T-helper 2 cell treated with Interferon-gamma antibody and Interleukin-4, amounts not matched to agents 5 μg/mL and 100 μg/mL, for 36 hours (primary cell): ENCODE data around the gene THSD4.
A peak's percentile ranks its signal among the peaks of the same experiment; 100 is the strongest.
"Not testable (repeated sequence)": the region's sequence is repeated elsewhere in the genome, so short reads cannot be mapped to it uniquely, and the experiment has no call there.

Source experiments
- DNase-seq: peaks from one replicate; pipeline ENCODE4 v3.0.0; 2021; ENCODE audit warnings: low spot score
- H3K27ac Mint-ChIP-seq: one replicate; pipeline ENCODE4 v1.8.0; 2021; ENCODE audit warnings: mild to moderate bottlenecking, mixed read lengths
- H3K27me3 Mint-ChIP-seq: one replicate; pipeline ENCODE4 v1.8.0; 2021; ENCODE audit warnings: low read depth, mixed read lengths
- H3K36me3 Mint-ChIP-seq: one replicate; pipeline ENCODE4 v1.8.0; 2021; ENCODE audit warnings: low read depth, mixed read lengths
- H3K4me1 Mint-ChIP-seq: one replicate; pipeline ENCODE4 v1.8.0; 2021; ENCODE audit warnings: low read depth, mixed read lengths
- H3K4me3 Mint-ChIP-seq: one replicate; pipeline ENCODE4 v1.8.0; 2022; ENCODE audit warnings: mild to moderate bottlenecking, moderate library complexity, mixed read lengths
- H3K9me3 Mint-ChIP-seq: one replicate; pipeline ENCODE4 v1.8.0; 2021; ENCODE audit warnings: mixed read lengths

THSD4 gene

DNA sequence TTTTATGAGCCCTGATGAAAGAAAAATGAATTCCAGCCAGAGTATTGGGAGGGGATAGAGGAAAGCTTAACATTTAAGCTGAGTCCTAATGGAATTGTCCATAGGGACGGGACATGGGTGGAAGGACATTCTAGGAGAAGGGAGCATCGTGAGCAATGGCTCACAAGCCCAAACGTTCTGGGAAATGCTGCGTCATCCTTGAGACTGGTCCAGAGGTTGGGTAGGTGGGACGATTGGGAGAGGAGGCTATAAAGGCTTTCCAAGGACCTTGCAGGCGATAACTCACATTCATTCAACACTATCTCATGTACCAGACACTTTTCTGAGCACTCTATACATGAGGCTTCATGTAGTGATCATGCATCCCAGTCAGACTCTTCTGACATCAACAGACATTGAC lies 237.5 kb downstream of the THSD4 start:
- no peaks in the 10 kb centered on the region for H3K9me3 Mint-ChIP-seq
- H3K27ac Mint-ChIP-seq = no peak overlapping the region
- no peak for DNase-seq
- H3K36me3 Mint-ChIP-seq = no peaks in the 10 kb centered on the region
- peaks cover 15% of the 10 kb centered on the region for H3K27me3 Mint-ChIP-seq
- no peak overlapping the region for H3K4me3 Mint-ChIP-seq
- no peaks in the 10 kb centered on the region for H3K4me1 Mint-ChIP-seq

DNA sequence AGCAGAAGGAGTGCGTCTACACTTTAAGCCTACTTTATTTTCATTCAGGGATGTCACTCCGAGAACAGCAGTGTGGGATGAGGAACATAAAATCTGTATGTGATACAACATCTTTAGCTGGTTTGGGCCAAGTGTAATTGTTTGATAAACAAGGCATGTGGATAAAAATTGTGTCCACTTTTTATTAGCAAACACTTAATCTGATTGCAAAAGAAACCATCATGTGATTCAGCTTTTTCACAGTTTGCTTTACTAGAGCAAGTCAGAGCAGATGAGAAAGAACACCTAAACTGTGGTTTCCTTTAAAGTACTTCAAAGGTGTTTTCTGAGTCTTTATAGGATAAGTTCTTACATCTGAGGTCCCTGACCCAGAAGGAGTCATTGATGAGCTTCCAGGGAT lies 237.9 kb downstream of the THSD4 start:
- H3K9me3 Mint-ChIP-seq = no peaks in the 10 kb centered on the region
- DNase-seq = no peak

DNA sequence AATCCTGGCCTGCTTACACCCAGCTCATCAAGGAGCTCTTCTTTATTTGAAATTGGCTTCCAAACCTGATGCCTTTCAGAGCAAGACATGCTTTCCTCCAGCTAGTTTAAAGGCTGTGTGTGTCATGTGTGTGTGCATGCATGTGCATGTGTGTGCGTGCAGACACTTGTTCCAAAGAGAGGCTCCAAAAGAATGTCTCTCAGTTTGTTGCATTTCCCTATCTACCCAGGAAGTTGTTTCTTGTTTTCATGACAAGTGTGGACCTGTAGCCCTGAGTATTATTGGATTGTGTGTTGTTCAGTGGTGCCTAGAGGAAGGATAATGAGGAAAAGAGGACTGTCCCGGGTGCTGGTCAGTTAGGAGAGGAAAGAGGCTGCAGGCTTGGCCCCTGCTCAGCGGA lies 240.0 kb downstream of the THSD4 start:
- no peaks in the 10 kb centered on the region for H3K9me3 Mint-ChIP-seq
- H3K36me3 Mint-ChIP-seq = no peaks in the 10 kb centered on the region
- no peak overlapping the region for H3K27ac Mint-ChIP-seq
- H3K4me3 Mint-ChIP-seq = no peak overlapping the region
- H3K4me1 Mint-ChIP-seq = no peaks in the 10 kb centered on the region
- peaks cover 7% of the 10 kb centered on the region for H3K27me3 Mint-ChIP-seq
- no peak for DNase-seq

More for the DNA sequence above, 237.9 kb downstream of the THSD4 start:
- Mint-ChIP-seq H3K27me3 (peaks cover 15% of the 10 kb centered on the region), H3K4me1 (no peaks in the 10 kb centered on the region), H3K4me3 (no peak overlapping the region), H3K27ac (no peak overlapping the region), H3K36me3 (no peaks in the 10 kb centered on the region)

DNA sequence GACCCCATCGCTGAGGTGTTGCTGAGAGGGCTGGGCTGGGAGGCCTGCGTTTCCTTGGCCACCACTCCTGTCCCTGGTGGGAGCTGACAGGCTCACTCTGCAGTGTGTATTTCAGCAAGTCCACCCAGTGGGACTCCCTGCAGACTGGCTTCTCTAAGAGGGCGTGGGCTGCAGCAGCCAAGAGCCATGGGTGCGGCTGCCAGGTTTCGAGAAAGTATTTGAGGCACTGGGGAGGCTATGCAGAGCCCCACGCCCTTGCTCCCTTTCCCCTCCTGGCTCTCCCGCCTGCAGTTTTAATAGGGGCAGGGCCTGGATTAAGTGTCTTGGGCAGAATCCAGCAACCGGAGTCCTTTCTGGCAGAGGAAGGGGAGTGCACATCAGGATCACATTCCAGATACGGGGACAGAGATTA lies 242.1 kb downstream of the THSD4 start:
- Mint-ChIP-seq H3K27me3 (peaks cover 12% of the 10 kb centered on the region), H3K4me3 (no peak overlapping the region), H3K27ac (no peak overlapping the region), H3K9me3 (no peaks in the 10 kb centered on the region), H3K36me3 (no peaks in the 10 kb centered on the region), H3K4me1 (no peaks in the 10 kb centered on the region)
- DNase-seq = no peak

DNA sequence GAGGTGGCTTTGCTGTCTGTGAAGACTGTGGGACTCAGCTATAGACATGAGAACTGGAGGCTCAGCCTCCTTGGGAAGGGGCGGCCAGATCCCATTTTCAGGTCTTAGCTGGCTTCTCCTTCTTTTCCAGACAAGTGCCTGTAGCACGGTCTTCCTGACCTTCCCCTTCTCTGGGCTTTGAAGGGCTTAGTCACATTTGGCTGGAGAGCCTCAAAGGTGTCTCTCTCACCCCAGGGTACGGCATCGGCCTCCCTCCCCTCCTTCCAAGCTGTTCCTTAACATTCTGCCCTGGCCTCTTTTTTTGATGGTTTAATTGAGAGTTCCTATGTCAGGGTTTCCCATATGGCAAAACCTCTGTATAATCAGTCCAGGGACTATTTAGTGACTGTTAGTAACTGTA lies 242.7 kb downstream of the THSD4 start:
- no peak overlapping the region for H3K27ac Mint-ChIP-seq
- peaks cover 8% of the 10 kb centered on the region for H3K27me3 Mint-ChIP-seq
- H3K36me3 Mint-ChIP-seq = no peaks in the 10 kb centered on the region
- no peak overlapping the region for H3K4me3 Mint-ChIP-seq
- no peak for DNase-seq
- H3K9me3 Mint-ChIP-seq = no peaks in the 10 kb centered on the region
- no peaks in the 10 kb centered on the region for H3K4me1 Mint-ChIP-seq

DNA sequence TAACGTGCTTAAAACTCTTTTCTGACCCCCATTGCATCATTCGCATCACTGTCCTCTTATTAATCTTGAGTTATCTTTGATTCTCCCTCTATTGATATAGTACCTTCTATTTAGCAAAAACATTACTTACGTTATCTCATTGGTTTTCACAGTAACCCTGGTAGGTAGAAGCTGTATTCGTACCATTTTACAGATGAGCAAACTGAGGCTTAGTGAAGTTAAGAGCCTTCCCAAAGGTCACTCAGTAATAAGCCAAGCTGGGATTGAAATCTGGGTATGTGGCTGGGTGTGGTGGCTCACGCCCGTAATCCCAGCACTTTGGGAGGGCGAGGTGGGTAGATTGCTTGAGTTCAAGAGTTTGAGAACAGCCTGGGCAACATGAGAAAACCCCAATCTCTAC lies 244.0 kb downstream of the THSD4 start:
- DNase-seq = no peak
- H3K36me3 Mint-ChIP-seq = no peaks in the 10 kb centered on the region
- peaks cover 7% of the 10 kb centered on the region for H3K27me3 Mint-ChIP-seq
- H3K27ac Mint-ChIP-seq = no peak overlapping the region
- H3K4me1 Mint-ChIP-seq = no peaks in the 10 kb centered on the region
- no peaks in the 10 kb centered on the region for H3K9me3 Mint-ChIP-seq
- no peak overlapping the region for H3K4me3 Mint-ChIP-seq

DNA sequence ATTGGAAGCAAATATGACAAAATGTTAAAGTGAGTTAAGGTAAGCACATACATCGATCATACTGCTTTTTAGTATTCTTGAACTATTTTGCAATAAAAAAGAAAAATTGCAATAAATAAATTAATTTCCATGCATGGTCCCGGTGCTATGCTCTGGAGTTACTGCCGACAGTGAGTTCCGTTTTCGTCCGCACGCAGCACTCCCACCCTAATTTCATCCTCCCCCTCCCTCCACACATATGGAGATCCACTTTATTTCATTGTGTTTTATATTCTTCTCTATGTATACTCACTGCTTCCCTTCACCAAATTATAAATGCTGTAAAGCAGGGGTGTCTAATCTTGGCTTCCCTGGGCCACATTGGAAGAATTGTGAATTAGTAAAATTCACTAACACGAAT lies 247.3 kb downstream of the THSD4 start:
- DNase-seq = no peak
- peaks cover 6% of the 10 kb centered on the region for H3K9me3 Mint-ChIP-seq
- no peak overlapping the region for H3K4me3 Mint-ChIP-seq
- H3K36me3 Mint-ChIP-seq = no peaks in the 10 kb centered on the region
- H3K4me1 Mint-ChIP-seq = no peaks in the 10 kb centered on the region
- no peak overlapping the region for H3K27ac Mint-ChIP-seq
- peaks cover 7% of the 10 kb centered on the region for H3K27me3 Mint-ChIP-seq

DNA sequence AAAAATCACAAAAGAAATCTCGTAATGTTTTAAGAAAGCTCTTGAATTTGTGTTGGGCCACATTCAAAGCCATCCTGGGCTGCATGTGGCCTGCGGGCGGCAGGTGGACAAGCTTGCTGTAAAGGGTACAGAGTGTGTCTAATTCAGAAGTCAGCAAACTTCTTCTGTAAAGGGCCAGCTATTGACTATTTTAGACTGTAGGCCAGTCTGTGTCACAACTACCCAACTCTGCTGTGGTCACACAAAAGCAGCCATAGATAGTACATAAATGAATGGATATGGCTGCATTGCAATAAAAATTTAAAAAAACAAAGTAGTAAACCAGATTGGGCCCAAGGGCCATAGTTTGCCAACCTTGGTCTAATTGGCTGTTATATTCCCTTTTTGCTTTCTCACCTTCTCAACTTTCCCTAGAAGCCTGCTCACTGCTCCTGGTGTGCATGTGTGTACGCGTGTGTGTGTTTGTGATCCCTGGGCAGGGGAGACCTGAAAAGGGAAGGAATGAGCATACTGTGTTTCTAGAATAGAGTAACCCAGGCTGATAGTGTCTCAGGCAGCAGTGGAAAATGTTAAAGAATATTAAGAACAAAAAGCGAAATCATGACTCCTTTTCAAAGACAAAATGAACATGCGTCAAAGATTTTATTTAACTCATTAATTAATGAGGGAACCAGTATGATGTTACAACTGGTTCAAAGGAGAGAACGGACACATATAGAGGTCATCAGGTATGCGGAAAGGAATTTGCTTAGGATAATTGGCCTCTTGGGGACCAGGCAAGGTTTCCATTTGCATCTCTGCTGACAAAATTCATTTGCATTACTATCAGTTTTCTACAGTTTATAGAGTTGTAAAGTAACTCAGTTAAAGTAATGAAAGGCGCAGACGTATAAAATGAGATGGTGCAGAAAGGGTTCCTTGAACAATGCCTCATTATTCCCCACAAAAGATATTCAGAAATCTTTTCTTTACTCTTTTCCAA lies 248.0 kb downstream of the THSD4 start:
- Mint-ChIP-seq H3K27ac (no peak overlapping the region), H3K9me3 (peaks cover 6% of the 10 kb centered on the region), H3K4me1 (no peaks in the 10 kb centered on the region), H3K36me3 (no peaks in the 10 kb centered on the region), H3K27me3 (peaks cover 7% of the 10 kb centered on the region), H3K4me3 (no peak overlapping the region)
- no peak for DNase-seq

DNA sequence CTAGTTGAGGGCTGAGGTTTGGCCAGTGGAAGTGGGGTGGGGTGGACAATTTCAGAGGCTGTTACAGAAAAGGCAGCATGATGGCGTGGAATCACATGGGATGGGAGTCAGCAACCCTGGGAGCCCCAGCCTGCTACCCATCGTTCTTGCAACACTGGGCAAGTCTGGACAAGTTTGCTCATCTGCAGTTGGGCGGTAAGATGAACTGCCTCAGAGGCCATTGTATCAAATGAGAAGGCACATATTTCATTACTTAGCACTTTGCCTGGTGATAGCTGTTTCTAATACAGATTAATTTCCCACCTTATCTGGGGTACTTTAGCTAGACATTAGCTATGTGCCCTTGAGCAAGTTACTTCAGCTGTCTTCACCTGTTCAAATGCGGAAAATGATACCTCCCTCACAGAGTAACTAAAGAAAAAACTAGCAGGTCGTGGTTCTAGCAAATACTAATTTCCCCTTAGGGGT lies 248.9 kb downstream of the THSD4 start:
- Mint-ChIP-seq H3K9me3 (peaks cover 6% of the 10 kb centered on the region), H3K27ac (no peak overlapping the region), H3K4me1 (no peaks in the 10 kb centered on the region), H3K36me3 (no peaks in the 10 kb centered on the region), H3K4me3 (no peak overlapping the region), H3K27me3 (peaks cover 7% of the 10 kb centered on the region)
- no peak for DNase-seq

DNA sequence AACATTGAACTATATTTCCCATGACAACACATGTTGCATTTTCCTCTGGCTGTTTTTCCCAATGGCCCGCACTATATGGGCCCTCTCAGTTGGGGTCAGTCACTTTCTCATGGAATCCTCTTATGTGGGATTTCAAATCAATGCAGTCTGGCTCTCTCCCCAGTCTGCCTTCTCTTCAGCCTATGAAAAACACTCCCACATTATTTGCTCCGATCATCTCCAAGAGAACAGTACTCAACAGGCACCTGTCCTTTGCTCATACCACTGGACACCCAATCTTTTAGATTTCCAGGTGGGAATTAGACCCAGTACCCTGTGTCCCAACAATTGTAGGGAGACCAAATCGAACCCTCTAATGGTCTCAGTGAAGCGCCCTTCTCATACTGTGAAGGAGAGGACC lies 251.3 kb downstream of the THSD4 start:
- peaks cover 7% of the 10 kb centered on the region for H3K27me3 Mint-ChIP-seq
- H3K27ac Mint-ChIP-seq = no peak overlapping the region
- H3K9me3 Mint-ChIP-seq = peaks cover 21% of the 10 kb centered on the region
- H3K4me1 Mint-ChIP-seq = no peaks in the 10 kb centered on the region
- DNase-seq = no peak
- H3K4me3 Mint-ChIP-seq = no peak overlapping the region
- peaks cover 1% of the 10 kb centered on the region for H3K36me3 Mint-ChIP-seq

DNA sequence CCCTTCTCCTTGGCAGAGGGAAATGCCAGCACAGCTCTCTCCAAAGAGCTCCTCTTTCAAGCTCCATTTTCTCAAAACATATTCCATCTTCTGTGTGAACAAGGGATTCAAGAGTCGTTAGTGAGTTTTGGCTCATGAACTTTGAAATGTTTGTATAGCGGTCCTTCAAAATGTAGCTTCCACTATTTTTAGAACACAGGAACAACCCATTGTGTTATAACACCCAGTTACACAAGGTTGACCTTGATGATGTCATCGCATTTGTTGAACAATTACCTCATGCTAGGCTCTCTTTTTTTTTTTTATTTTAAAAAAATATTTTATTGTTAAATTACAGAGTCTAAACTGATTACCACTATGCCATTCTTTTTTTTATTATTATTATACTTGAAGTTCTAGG lies 251.7 kb downstream of the THSD4 start:
- H3K27me3 Mint-ChIP-seq = peaks cover 5% of the 10 kb centered on the region

DNA sequence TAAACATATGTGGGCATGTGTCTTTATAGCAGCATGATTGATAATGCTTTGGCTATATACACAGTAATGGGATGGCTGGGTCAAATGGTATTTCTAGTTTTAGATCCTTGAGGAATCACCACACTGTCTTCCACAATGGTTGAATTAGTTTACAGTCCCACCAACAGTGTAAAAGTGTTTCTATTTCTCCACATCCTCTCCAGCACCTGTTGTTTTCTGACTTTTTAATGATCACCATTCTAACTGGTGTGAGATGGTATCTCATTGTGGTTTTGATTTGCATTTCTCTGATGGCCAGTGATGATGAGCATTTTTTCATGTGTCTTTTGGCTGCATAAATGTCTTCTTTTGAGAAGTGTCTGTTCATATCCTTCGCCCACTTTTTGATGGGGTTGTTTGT lies 252.5 kb downstream of the THSD4 start:
- not testable (repeated sequence) for H3K4me3 Mint-ChIP-seq, DNase-seq, H3K27ac Mint-ChIP-seq, H3K27me3 Mint-ChIP-seq, H3K4me1 Mint-ChIP-seq, H3K36me3 Mint-ChIP-seq
- H3K9me3 Mint-ChIP-seq = peaks cover 29% of the 10 kb centered on the region

More for the DNA sequence above, 251.7 kb downstream of the THSD4 start:
- no peak for DNase-seq
- H3K36me3 Mint-ChIP-seq = peaks cover 5% of the 10 kb centered on the region
- H3K9me3 Mint-ChIP-seq = peaks cover 25% of the 10 kb centered on the region
- no peak overlapping the region for H3K4me3 Mint-ChIP-seq
- H3K4me1 Mint-ChIP-seq = peaks cover 1% of the 10 kb centered on the region
- no peak overlapping the region for H3K27ac Mint-ChIP-seq

DNA sequence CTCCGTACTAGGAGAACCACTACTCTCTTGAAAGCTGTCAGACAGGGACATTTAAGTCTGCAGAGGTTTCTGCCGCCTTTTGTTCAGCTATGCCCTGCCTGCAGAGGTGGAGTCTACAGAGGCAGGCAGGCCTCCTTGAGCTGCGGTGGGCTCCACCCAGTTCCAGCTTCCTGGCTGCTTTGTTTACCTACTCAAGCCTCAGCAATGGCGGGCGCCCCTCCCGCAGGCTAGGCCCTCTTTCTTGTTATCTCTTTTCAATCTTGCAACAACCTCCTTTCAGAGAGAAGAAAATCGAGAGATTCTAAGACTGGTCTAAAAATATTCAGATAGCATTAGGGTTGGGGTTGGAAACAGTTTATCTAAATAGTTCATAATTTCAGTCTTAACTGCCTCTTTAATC lies 257.5 kb downstream of the THSD4 start:
- Mint-ChIP-seq H3K4me1 (peaks cover 23% of the 10 kb centered on the region), H3K27ac (peak overlapping the region; percentile 82), H3K27me3 (peaks cover 16% of the 10 kb centered on the region), H3K4me3 (peak overlapping the region; percentile 49), H3K36me3 (peaks cover 11% of the 10 kb centered on the region), H3K9me3 (peaks cover 38% of the 10 kb centered on the region)
- DNase-seq = not testable (repeated sequence)

DNA sequence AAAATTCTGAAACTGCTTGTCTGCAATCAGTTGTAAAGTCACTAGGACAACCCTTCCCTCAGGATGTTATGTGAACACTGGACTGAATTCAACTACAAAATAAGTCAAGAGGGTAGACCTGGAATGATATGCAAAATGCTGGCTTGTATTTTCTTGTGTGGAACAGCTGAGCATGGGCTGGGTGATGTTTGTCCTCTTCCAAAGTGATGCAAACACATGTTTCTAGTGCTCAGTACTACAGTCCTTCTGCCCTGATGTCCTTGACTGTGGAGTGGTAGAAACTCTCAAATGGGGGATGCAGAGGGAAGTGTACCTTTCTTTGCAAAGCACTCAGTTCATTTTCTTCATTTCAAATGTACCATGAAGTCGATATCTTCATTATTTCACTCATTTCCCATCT lies 258.6 kb downstream of the THSD4 start:
- Mint-ChIP-seq H3K27me3 (peaks cover 16% of the 10 kb centered on the region), H3K9me3 (peaks cover 38% of the 10 kb centered on the region), H3K4me1 (peaks cover 23% of the 10 kb centered on the region), H3K36me3 (peaks cover 11% of the 10 kb centered on the region), H3K4me3 (no peak overlapping the region), H3K27ac (no peak overlapping the region)
- DNase-seq = no peak
